HG03139 (cell line): ENCODE measurements around the gene MMP25.

ENCODE experiments used
- ATAC-seq: cut with Tn5 transposase; IDR thresholded peaks from one replicate; pipeline ENCODE4 v1.9.1; 2021; ENCODE audit not compliant: unreplicated experiment

The MMP25 gene

DNA sequence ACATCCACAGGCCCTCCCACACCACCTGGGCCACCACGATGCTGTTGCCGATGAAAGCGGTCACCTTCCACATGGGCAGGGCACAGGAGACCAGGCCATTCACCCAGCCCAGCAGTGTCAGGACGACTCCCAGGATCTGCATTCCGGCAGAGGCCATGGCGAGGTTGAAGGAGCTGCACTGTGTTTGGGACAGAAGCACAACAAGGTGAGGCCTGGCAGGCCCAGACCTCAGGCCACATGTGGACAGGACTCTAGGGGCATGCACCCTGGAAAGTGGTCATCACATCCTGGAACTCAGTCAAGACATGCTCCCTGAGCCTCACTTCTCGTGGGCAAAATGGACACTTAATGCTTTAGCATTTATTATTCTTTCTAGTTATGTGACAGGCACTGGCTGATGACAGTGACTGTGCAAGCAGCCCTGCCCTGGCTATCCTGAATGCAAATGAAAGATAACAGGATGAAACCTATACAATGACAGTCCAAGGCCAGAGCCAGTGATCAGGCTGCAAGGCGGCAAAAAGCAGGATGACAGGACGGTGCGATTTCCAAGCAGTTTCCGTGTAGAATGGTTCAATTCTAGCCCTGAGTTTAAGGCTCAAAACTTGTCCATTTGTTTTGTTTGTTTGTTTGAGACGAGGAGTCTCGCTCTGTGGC lies 30.4 kb upstream of the MMP25 start:
- ATAC-seq = no peak

DNA sequence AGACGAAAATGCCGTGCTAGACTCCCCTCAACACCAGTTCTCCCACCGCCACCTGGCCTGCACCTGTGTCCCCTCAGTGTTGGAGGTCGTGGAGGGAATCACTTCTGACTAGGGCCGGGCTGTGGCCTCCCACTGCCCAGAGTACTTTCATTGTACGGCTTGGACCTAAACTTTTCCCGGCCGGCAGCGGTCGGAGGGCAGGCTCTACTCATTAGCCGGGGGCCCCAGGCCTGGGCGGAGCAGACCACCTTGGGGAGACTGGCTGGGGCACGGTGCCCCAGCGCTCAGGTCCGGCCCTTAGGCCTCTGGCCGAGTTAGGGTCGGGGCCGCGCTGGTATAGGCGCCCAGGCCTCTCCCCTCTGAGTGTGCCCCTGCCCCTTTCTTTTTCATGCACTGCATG lies 29.0 kb upstream of the MMP25 start:
- no peak for ATAC-seq

DNA sequence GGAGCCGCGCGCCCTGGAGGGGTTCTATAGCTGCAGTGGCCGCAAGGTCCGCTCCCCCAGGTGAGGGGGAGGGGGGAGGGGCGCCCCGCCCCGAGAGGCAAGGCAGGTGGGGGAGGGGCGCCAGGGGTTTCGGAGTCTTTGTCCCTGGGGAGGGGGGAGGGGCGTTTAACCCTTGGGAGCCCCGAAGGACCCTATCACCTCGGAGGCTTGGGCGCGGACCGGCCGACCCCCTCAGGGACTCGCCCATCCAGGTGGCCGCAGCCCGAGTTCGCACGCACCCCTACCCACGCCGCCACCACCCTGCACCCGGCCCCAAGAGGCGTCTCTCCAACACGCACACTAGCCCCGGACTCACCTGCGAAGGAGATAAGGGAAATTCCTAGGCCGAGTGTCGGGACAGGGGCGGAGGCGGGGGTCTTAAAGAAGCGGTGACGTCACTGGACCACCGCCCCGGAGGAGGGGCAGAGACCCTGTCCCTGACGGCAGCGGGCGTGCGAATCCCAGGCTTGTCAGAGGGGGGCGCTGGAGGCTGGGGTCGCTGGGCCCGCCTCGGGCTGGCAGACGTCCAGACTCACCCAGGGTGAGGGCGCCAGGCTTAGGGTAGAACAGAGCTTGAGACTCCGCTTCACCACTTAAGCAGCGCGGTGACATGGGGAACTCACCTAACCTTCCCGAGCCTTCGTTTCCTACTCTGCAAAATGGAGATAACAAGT lies 28.4 kb upstream of the MMP25 start, which contains the start of gene CLDN6:
Gene CLDN6, minus strand, starts transcription at position 390 of the 713 bp plus-strand sequence. CDS start 2,162 bp downstream, outside the sequence.
- ATAC-seq = no peak

DNA sequence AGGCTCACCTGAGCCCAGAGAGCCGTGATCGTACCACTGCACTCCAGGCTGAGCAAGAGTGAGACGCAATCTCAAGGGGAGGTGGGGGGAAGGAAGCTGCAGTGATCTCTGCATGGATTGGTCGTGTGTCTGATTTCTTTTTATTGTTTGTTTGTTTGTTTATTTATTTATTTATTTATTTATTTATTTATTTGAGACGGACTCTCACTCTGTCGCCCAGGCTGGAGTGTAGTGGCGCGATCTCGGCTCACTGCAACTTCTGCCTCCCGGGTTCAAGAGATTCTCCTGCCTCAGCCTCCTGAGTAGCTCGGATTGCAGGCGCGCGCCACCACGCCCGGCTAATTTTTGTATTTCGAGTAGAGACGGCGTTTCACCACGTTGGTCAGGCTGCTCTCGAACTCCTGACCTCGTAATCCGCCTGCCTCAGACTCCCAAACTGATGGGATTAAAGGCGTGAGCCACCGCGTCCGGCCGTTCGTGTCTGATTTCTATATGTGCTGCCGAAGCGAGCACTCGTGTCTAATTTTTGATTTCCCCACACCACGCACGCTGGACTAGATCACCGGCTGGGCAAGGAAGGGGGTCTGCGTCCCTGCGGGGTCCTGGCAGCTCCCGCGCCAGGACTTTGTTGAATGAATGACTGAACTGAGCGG lies 26.6 kb upstream of the MMP25 start:
- no peak for ATAC-seq

DNA sequence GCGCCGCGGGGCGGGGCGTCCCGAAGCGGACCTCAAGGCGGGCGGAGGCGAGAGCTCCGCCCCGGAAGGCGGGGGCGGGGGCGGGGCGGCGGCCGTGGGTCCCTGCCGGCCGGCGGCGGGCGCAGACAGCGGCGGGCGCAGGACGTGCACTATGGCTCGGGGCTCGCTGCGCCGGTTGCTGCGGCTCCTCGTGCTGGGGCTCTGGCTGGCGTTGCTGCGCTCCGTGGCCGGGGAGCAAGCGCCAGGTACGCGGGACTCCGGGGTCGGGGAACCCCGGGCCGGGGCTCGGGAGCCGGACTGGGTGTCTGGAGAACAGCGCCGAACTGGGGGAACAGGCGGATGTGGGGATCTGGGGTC lies 26.1 kb upstream of the MMP25 start, which contains the start of gene TNFRSF12A:
Gene TNFRSF12A, plus strand, starts transcription at position 122 of the 357 bp plus-strand sequence. Its CDS starts 30 bp downstream, at position 152.
- no peak for ATAC-seq

DNA sequence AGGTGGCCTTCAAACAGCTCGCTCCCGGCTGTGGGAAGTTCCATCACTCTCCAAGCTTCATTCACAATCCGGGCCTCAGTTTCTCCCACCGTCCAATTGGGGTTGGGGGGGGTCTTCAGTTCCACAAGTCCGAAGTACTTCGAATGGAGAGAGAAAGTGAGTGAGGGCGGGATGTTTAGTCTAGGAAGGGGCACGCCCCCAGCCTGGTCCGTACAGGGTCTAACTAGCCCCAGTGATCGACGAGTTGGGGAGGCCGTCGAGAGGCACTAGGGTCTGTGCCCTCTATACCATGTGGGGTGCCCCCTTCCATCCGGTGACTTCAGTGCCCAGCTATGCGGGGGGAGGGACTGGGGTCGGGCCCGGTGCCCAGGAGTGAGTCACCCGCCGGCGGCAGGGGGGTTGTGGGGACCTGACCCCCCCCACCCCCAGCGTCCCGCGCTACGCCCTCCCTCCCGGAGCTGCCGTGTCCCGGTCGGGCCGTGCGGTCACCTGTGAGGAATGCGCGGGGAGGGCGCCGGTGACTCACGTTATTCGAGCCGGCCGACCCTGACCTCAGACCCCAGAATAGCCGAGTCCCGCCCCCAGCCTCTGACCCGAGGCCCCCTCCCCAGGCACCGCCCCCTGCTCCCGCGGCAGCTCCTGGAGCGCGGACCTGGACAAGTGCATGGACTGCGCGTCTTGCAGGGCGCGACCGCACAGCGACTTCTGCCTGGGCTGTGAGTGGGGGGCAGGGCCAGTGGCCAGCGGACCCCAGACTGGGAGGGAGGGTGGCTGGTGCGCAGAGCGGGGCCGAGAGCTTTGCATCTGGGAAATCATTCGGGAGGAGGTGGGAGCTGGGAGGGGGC lies 25.5 kb upstream of the MMP25 start:
- ATAC-seq = no peak

DNA sequence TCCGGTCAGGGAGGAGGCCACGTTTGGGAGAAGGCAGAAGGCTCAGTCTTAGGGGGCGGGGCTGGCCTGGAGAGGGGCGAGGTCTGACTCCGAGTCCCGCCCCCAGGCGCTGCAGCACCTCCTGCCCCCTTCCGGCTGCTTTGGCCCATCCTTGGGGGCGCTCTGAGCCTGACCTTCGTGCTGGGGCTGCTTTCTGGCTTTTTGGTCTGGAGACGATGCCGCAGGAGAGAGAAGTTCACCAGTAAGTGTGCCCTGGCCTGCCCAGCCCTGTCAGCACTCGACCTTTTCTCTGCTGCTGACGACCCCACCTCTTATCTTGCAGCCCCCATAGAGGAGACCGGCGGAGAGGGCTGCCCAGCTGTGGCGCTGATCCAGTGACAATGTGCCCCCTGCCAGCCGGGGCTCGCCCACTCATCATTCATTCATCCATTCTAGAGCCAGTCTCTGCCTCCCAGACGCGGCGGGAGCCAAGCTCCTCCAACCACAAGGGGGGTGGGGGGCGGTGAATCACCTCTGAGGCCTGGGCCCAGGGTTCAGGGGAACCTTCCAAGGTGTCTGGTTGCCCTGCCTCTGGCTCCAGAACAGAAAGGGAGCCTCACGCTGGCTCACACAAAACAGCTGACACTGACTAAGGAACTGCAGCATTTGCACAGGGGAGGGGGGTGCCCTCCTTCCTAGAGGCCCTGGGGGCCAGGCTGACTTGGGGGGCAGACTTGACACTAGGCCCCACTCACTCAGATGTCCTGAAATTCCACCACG lies 24.7 kb upstream of the MMP25 start:
- no peak for ATAC-seq

DNA sequence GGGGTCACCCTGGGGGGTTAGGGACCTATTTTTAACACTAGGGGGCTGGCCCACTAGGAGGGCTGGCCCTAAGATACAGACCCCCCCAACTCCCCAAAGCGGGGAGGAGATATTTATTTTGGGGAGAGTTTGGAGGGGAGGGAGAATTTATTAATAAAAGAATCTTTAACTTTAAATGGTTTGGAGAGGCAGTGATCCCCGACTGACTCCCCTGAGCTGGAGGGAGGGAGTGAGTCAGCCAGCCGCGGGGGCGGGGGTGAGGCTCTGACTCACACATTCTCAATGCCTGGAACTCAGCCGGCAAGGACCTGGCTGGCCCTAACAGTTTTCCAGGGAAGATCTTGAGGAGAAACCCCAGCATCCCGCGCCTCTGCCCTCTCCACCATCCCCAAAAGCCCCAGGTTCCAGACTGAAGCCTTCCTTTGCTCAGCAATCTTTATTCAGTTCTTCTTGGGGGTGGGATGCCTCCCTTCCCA lies 24.1 kb upstream of the MMP25 start:
- no peak for ATAC-seq

DNA sequence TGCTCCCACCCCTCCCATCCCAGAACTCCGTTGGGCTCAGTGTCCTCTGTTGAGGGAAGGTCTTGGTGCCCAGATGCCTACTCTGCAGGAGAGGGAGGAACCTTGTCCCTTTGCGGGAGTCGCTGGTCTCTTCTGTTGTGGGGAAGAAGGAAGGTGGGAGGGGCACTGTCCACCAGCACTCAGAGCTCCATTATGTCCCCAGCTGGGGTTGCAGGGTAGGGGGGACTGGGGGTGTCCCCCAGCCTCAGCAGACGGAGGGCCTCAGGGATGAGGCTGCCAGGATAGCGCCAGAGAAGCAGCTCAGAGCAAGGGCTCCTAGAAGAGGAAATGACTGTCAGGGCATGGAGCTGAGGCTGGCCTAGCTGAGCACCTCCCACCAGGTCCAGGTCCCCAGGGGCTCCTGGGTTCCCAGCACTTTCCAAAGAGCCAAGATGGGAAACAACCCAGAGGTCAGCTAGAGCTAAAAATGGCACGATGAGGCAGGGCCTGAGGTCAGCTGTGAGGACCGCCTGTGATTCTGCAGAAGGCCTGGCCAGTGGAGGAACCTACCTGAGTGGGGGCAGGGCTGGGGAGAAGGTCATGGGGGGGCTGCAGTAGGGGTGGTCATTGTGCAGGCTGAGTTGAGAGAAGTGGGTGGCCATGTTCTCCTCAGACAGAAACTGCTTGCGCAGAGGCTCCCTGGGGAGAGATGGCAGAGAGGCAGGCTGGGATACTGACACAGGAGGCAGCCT lies 23.5 kb upstream of the MMP25 start:
- no peak for ATAC-seq

DNA sequence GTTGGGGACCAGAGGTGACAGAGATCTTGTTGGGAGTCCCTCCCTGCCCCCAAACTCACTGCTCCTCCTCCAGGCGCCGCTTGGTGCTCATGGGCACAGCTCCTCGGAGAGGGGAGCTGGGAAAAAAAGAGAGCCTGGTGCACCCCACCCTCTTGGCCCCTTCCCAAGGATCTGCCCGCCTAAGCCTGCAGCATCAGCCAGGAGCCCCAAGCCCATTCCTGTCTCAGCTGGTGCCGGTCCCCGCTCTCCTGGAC lies 23.0 kb upstream of the MMP25 start:
- ATAC-seq = no peak

DNA sequence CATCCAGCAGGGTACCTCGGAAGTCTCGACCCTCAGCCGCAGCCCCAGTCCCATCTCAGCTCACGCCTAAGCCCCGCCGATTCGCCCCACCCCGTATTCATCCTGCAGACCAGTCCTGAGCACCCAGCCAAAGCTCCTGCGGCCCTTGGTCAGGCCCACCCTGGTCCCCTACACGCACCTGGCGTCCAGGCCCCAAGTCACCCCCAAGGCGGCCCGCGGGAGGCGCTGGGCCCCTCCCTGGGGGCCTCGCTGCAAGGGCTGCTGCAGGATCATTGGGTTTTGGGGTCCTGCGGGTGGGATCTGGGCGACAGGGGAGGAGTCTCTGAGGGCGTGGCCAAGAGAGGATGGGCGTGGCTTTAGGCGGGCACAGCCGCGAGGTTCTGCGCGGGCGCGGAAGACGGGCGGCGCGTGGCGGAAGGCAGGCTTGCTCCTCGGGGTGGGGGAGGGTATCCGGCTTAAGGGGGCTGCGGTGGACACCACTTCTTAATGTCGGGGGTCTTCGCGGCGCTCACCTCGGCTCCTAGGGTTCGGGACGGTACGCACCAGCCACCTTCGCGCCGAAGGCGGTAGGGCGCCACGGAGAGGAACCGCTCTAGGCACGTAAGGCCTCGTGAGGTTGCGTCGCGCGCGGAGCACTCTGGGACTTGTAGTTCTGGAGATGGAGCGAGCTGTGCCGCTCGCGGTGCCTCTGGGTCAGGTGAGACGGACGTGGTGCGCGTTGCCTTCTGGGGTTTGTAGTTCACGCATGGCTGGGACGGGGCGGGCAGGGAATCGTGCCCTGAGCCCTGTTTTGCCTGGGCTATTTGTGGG lies 22.5 kb upstream of the MMP25 start, which contains the start of the genes HCFC1R1 and THOC6:
Gene HCFC1R1, minus strand, starts transcription at position 274 of the 810 bp plus-strand sequence. Its CDS starts 1 bp downstream, at position 273.
Gene THOC6, plus strand, starts transcription at position 367 of the 810 bp plus-strand sequence. Its CDS starts 292 bp downstream, at position 659.
- ATAC-seq = peak; percentile 64

DNA sequence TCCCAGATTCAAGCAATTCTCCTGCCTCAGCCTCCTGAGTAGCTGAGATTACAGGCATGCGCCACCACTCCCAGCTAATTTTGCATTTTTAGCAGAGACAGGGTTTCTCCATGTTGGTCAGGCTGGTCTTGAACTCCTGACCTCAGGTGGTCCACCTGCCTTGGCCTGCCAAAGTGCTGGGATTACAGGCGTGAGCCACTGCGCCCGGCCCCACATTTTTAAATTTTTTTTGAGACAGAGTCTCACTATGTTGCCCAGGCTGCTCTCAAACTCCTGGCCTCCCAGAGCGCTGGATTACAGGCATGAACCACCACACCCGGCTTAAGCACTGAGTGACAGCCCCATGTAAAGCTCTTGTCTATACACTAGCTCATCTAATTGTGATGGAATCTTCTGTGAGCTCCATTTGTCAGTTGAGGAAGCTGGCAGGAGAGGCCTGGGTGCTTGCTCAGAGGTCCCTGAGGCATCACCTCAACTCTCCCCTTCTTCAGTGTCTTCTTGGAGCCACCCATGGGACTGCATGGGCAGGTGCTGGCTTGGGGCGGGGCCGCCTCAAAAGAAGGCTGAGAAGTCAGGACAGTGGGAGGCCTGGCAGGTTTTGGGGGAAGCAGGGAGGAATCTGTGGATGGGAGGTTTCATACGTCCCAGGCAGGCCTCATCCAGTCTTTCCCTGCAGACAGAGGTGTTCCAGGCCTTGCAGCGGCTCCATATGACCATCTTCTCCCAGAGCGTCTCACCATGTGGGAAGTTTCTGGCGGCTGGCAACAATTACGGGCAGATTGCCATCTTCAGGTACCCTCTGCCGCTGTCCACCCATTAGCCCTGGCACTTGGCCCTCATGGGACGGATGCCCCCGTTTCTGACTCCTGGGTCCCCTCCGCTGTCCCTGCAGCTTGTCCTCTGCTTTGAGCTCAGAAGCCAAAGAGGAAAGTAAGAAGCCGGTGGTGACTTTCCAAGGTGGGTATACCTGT lies 21.0 kb upstream of the MMP25 start:
- ATAC-seq = no peak

DNA sequence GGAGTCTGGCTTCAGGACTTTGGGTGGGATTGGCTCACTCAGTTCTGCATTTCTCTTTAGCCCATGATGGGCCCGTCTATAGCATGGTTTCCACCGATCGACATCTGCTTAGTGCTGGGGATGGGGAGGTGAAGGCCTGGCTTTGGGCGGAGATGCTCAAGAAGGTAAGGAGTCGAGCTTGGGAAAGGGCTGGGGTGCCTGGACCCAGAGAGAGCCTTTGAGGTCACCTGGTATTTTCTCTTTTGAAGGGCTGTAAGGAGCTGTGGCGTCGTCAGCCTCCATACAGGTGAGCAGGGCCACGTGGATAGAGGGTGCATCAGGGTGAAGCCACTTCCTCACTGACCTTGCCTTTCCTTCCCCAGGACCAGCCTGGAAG lies 20.4 kb upstream of the MMP25 start:
- no peak for ATAC-seq

DNA sequence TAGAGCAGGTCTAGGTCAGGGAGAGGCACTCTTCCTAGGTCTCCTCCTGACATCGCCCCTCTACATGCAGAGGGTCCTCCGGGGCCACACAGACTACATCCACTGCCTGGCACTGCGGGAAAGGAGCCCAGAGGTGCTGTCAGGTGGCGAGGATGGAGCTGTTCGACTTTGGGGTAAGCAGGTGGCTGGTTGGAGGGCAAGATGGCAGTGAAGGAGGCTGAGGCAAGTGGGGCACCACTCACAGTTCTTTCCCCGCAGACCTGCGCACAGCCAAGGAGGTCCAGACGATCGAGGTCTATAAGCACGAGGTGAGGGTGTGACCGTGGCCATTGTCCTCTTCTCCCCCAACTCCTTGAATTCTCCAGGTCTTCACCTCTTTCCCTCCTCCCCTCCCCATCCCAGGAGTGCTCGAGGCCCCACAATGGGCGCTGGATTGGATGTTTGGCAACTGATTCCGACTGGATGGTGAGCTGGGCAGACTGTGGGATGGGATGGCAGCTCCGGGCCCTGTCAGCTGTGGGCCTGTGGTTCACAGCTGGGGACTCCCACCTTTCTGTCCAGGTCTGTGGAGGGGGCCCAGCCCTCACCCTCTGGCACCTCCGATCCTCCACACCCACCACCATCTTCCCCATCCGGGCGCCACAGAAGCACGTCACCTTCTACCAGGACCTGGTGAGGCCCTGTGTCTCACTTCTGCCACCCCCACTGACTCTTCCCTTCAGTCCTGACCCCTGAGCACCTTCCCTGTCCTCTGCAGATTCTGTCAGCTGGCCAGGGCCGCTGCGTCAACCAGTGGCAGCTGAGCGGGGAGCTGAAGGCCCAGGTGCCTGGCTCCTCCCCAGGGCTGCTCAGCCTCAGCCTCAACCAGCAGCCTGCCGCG lies 19.5 kb upstream of the MMP25 start:
- no peak for ATAC-seq

DNA sequence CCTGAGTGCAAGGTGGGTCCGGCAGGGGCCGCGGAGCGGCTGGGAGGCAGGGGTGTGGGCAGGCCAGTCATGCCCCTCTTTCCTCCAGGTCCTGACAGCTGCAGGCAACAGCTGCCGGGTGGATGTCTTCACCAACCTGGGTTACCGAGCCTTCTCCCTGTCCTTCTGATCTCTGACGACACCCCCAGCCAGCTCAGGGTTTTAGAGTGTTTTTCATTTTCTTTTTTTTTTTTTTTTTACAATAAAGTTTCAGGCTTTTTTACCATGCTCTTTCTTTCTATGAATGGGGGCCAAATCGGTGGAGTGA lies 18.9 kb upstream of the MMP25 start:
- no peak for ATAC-seq

DNA sequence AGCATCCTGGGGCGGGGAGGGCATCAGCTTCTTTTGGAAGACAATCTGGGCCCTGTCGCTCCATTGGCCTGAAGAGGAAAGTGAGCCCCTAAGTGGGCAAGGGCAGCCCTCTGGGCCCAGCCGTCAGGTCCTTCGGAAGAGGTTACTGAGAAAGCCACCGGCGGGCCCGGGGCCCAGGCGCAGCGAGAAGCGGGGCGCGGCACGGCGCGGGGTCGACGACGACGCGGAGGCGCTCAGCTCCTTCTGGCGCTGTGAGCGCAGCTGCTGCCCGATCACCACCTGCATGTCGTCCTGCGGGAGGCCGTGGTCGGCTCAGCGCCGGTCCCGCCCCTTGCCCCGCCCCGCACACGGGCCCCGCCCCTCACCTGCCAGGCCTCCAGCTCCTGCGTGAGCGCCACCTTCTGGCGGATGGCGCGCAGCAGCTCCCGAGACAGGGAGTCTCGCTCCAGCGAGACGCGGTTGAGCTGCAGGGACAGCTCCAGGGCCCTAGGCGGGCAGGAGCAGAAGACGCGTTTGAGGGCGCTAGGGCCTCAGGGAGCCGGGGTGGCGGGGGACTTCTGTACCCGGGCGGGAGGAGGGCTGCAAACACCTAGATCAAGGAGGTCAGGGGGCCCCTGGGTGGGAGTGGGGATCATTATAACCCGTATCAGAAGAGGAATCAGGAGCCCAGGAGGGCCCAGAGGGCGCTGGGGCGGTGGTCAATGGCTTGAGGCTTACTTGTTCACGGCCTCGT lies 18.2 kb upstream of the MMP25 start:
- no peak for ATAC-seq
